PFSK-1 (cell line): ENCODE data around the gene XYLT1.

Source experiments
- FOXP2 ChIP-seq: optimal IDR thresholded peaks from 2 replicates; pipeline ENCODE3; 2011; ENCODE audit warnings: borderline replicate concordance, control low read depth, inconsistent platforms; ENCODE audit not compliant: insufficient read depth; ENCODE audit errors: extremely low read length, extremely low read depth
- POLR2AphosphoS5 ChIP-seq: IDR thresholded peaks from 2 replicates; pipeline ENCODE4 v1.6.1; 2012; ENCODE audit warnings: low read depth, mild to moderate bottlenecking, control low read depth, low read length, moderate library complexity
- SIN3A ChIP-seq: IDR thresholded peaks from 2 replicates; pipeline ENCODE4 v1.6.1; 2012; ENCODE audit warnings: mild to moderate bottlenecking, low read length, moderate library complexity, borderline replicate concordance; ENCODE audit not compliant: insufficient read depth
- TAF1 ChIP-seq: IDR thresholded peaks from 2 replicates; pipeline ENCODE4 v1.6.1; 2012; ENCODE audit warnings: low read length, control low read depth, borderline replicate concordance; ENCODE audit not compliant: insufficient read depth
- TF ChIP-seq, protein P1 (sequence below), 2 experiments: IDR thresholded peaks; 2 replicates each; pipeline versions ENCODE4 v1.6.1 to v1.8.0; 2011 to 2012; ENCODE audit warnings: low read depth in 2 of 2, low read length in 2 of 2, control low read depth in 1 of 2, inconsistent platforms in 1 of 2, mild to moderate bottlenecking in 1 of 2, moderate library complexity in 1 of 2; ENCODE audit not compliant: insufficient read depth in 1 of 2

DNA sequence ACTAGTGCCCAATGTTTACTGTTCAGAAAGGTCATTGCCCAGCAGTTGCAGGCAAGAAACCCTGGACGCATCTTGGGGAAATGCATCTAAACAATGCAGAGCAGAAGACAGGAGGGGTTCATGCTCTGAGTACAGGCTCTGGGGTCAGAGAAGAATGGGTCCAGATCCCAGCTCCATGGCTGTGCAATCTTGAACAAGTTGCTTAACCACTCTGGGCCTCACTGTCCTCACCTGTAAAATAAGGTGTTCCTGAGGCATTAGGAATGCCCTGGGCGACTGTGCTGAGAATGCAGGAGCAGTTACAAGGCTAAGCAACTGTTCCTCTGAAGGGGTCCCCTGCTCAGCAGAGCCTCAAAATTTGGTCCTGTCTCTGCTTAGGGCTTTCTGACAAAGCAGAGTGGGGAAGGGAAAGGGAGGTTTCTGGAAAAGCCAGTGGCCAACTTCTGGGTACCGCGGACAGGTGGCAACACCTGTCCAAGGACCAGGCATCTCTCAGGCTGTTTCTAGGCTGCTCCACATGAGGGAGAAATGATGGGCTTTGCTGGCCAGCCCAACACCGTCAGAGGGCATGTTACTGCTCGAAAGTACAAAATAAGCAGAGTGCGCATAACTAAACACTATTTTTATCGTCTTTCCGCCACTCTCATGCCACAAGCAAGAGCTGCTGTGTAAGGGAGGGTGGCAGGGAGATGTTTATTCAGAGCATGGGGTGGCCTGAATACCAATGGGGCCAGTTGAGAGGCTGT is 176.8 kb downstream of the XYLT1 start:
- TF ChIP-seq POLR2AphosphoS5 (no peak), SIN3A (no peak), TAF1 (no peak), FOXP2 (no peak)
- TF ChIP-seq, protein P1, sequence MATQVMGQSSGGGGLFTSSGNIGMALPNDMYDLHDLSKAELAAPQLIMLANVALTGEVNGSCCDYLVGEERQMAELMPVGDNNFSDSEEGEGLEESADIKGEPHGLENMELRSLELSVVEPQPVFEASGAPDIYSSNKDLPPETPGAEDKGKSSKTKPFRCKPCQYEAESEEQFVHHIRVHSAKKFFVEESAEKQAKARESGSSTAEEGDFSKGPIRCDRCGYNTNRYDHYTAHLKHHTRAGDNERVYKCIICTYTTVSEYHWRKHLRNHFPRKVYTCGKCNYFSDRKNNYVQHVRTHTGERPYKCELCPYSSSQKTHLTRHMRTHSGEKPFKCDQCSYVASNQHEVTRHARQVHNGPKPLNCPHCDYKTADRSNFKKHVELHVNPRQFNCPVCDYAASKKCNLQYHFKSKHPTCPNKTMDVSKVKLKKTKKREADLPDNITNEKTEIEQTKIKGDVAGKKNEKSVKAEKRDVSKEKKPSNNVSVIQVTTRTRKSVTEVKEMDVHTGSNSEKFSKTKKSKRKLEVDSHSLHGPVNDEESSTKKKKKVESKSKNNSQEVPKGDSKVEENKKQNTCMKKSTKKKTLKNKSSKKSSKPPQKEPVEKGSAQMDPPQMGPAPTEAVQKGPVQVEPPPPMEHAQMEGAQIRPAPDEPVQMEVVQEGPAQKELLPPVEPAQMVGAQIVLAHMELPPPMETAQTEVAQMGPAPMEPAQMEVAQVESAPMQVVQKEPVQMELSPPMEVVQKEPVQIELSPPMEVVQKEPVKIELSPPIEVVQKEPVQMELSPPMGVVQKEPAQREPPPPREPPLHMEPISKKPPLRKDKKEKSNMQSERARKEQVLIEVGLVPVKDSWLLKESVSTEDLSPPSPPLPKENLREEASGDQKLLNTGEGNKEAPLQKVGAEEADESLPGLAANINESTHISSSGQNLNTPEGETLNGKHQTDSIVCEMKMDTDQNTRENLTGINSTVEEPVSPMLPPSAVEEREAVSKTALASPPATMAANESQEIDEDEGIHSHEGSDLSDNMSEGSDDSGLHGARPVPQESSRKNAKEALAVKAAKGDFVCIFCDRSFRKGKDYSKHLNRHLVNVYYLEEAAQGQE (IDR thresholded peaks at IDR 0.05; ENCODE audit: insufficient read depth in 1 of 2, low read depth in 2 of 2, low read length in 2 of 2), result no peak
